Activated CD4-positive, alpha-beta T cell treated with anti-CD3 and anti-CD28 coated beads for 24 hours (primary cell): ENCODE results near the gene ZNF597.
A peak's percentile ranks its signal among the peaks of the same experiment; 100 is the strongest.

Experiments
- DNase-seq, 2 donors: peaks; one replicate each; pipeline ENCODE4 v3.0.0-alpha.2; 2020; ENCODE audit warnings: low read depth in 2 of 2

ZNF597 gene

DNA sequence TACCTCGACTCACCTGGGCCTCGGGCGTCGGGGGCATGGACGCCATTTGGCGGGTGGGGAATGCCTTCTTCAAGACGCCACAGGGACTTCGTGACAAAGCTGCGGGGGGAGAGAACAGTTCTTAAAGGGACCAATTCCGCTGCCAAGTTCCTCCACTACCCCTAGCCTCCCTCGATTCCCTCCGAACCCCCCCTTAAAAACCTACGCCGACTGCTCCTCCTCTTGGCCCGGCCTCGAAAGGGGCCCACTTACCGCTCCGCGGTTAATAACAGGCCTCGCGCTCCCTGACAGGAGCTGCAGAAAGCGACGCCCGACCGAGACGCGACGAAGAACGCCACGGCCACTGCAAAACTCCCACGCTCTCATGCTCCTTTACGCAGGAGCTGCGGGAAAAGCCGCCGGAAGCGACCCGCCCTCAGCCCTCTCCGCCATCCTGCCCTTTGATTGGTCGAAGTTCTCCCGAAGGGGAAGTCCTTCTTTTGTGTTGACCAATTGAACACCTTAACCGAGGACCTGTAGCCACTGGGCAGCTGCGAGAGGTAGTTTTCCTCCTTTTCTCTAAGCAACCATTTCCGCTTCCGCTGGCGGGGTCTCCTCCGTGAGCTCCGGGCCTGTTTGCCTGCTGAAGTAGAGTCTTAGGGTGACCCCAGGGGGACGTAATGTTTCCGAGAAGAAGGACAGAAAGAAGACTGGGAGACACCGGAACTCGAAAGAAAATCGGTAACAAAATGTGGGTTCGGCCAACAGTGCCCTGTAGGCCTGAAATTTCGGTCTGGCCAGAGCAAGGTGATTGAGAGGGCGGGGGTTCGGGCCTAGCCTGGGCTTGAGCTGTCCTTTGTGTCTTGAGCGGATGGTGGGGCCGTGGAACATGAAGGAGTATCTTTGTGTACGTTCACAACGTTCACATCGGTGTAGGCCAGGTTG, at the start of gene ZNF597, which contains the start of gene NAA60:
Gene ZNF597, minus strand, starts transcription at position 397 of the 924 bp plus-strand sequence. Its CDS starts 351 bp downstream, at position 46.
Gene NAA60, plus strand, starts transcription at position 573 of the 924 bp plus-strand sequence. CDS start 32,548 bp downstream, outside the sequence.
- DNase-seq: peak; percentile 53 to 59

DNA sequence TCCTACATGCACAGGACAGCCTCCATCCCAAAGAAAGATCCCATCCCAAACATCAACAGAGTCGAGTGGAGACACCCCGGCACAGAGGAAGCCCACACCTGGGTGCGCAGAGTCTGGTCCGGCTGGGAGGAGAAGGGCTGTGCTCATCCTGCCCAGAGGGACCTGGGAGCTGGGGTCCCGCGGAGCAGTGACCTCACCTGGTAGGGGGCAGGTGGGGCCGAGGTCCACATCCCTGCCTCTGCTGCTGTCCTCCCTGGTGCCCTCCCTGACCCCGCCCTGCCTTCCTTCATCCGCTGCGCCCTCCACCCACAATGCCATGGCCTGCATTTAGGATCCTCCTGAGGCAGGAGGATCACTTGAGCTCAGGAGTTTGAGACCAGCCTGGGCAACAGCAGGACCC, 49.1 kb upstream of the ZNF597 start:
- no peak for DNase-seq

GRCh38 chr16:3490911-3491629, 47.8 kb upstream of the ZNF597 start:
- DNase-seq: no peak

- no peak for DNase-seq
Measured at GRCh38 chr16:3488801-3489200, 45.5 kb upstream of the ZNF597 start.

DNA sequence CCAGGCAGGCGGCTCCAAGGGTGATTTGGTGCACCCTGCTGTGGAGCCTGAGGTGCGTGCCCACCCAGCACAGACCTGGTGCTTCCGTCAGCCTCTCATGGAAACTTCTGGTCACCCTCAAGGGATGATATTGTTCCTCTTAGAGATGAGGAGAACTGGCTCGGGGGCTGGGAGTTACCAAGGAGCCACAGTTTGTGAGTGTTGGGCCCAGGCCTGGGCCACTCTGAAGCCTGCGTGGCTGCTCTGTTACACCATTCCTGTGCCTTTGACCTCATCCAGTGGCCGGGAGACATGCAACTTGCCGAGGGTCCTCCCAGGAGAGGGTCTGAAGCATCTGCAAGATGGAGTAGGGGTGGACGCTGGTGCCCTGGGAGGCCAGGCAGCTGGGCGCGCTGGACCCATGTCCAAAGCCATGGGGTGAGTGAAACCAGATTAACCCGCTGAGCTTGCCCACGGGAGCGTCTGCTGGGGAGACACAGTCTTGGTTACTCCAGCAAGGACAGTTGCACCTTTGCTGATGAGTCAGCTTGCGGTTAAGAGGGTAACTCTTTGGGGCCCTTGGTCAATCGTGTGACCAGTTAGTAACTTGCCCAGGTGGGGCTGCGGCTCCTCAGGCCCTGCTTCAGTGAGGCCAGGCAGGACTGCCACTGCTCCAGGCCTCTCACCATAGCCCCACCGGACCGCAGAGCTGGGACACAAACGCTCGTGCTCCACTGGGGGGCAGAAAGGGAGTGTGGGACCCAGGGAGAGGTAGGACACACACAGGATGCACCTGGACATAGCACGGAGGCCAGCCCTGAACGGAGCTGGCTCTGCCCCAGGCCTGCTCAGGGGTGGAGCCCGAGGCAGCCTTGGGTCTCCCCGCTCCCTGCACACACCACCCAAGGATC, 44.5 kb upstream of the ZNF597 start:
- DNase-seq: no peak

DNA sequence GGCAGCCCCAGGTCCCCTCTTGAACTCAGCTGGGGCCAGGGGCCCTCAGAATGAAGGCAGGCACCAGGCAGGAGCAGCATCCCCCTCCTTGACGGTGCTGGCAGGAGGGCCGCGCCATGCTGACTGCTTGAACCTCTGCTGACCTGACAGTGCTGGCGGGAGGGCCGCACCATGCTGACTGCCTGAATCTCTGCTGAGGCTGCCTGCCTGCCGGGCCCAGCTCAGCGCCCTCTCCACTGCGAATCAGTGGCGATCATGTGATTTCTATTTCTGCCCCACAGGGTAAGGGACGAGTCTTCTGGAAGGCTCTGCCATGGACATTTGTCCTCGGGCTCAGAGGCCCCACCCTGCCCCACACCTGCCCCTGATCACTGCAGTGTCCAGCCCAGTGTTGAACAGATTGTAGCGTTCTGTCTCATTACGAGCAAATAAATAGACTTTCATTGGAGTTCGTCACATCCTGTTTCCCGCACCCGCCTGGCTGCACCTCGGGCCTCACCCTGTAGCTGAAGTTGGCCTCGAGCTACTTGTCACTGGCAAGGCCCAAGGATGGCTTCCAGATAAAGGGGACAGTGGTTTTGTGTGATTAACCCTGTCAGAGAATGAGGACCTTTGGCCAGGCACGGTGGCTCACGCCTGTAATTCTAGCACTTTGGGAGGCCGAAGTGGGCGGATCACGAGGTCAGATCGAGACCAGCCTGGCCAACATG, 43.4 kb upstream of the ZNF597 start:
- DNase-seq: no peak

DNA sequence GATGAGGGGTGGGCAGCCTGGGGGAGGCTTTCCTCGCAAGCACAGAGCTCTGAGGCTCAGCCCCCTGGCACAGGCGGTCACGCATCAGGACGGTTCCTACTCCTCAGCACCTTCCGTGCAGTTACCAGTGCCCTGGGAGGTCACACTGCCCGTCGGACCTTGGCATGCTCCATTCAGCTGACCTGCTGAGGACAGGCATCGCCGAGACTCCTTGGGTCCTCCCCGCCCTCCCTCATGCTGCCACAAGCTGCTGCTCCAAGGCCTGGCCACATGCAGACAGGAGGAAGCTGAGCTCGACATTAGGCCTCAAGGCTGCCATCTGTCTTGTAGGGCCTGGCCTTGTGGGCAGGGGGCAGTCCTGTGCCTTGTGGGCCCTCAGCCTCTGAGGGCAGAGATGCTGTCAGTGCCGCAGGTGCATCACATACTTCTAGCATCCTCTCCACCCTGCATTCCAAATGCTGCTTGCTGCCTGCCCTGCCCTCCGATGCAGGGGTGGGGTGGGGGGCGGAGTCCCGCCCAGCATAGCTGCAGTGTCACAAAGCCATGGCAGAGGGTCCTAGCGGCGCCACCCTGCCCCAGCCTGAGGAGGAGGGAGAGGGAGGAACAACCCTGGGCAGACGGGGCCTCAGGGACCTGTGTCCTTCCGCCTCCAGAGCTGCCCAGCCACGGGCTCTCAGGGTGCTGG, 42.7 kb upstream of the ZNF597 start:
- DNase-seq: no peak

GRCh38 chr16:3485097-3485745, 41.9 kb upstream of the ZNF597 start:
- no peak for DNase-seq

- DNase-seq: no peak
Measured at GRCh38 chr16:3484318-3485096, 41.2 kb upstream of the ZNF597 start.

GRCh38 chr16:3482659-3483241, 39.4 kb upstream of the ZNF597 start:
- no peak for DNase-seq

DNA sequence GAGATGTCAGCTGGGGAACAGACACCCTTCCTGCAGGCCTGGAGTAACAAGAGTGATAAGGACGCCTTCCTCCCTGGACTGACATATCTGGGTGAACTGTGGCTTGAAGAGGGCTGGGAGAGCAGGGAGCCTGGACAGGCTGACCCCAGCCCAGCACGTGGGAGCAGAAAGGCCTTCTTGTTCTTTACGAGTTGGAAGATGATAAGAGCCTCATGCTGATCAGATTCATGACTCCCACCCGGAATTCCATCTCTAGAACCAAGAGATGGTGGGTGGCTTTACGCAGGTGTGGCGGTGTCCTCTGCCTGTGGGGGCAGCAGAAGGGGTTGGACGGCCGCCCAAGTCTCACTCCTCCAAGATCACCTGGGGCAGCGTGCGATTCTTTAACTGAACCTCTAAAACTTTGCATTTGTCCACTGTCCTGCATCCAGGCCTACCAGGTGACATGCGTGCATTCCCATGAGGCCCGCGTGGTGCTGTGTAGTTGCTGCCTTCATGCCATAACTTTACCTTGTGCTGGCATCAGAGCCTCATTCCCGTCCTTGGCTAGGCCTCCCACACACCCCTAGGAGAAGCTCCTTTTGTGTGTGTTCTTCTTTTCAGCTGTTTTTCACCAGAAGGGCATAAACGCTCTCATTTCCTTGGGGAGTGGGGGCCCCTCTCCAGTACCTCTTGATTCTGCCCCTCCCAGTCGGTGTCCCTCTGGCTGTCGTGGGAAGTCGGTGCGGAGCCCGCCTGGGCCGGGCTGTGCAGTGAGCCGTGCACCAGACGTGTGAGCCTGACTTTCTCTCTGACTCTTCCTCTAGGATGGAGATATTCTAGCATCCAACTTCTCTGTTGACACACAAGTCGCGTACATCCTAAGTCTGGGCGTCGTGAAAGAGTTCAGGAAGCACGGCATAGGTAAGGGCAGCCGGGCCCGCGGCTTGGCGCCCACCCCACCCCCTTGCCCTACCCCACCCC, 38.7 kb upstream of the ZNF597 start:
- no peak for DNase-seq

- DNase-seq: no peak
Measured at GRCh38 chr16:3480901-3481695, 37.8 kb upstream of the ZNF597 start.

DNA sequence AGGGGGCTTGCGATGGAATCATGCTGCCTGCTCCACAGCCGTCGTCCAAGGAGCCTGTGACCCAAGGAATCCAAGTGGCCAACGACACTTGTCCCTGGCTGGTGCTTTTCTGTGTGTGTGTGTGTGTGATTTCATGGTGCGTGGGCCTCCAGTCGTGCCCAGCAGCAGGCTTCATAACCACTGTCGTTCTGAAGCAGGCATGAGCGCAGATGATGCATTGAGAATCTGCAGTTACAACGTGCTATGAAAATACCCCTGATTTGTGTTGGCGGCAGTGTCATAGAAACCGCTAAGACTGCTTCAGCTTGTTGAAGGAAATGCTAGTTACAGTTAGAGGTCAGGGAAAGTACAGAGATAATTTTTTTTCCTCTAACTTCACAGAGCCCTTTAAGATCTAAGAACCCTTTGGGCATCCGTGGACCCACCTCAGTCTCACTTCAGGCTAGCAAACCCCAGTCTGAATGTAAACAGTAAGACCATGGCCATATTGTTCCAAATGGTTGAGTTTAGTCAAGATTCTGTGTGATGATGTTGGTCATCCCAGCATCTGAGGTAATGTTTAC, 36.4 kb upstream of the ZNF597 start:
- DNase-seq: no peak

DNA sequence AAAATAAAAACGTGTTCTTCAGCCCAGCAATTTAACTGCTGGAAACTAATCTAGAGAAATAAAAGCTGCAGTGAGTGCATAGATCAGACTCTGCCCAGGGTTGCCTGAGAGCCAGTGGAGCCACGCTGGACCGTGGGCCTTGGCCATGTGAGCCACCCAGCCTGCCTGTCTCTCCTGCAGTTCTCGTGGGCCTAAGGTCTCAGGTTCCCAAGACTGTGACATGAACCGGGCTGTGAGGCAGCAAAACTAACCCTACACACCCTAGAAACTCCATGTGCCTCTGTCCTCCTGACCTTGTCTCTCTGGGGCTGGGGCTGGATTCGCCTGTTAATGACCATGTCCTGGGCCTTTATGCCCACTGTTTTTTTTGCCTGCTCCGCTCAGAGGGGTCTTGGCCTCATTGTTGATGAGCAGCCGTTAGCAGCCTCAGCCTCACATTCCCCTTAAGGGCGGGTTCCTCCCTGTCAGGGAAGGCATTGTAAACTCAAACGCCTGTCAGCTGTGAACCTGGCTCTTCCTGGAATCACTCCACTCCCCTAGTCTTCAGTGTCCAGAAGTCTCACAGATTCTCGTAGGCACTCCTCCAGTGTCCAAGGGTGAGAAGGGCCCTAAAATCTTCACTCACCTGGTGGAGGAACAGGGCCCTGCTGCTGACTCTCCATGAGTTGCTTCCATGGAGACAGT, 35.1 kb upstream of the ZNF597 start:
- no peak for DNase-seq

DNA sequence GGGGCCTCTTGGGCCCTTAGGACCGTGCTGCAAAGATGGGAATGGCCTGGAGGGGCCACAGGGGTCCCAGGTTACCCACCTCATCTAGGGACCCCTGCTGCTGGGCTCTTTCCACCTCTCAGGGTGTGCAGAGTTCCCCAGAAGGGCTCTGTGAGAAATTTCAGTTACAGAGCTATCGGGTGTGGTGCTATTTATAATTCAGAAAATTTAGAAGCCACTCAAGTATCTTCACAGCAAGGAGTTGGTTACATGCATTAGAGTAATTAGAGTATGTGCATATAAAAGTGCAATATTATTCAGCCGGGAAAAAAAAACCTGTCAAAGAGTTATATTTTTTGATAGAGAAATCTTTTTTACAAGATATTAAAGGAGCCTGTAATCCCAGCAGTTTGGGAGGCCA, 33.1 kb upstream of the ZNF597 start:
- DNase-seq: no peak
